ENCODE results near the gene MED13L. TPM values are rescaled to one million over a fixed set of nuclear protein-coding genes. Genes with fewer than 3 reads are reported as not detected.
A peak's percentile ranks its signal among the peaks of the same experiment; 100 is the strongest.

MED13L gene
- total RNA-seq, 2 experiments from 2014 or later, result 203 to 208 TPM

- peaks cover 14% of the 10 kb centered on the region for H3K4me1 ChIP-seq (ENCODE audit: insufficient read depth, low read length)
- no peak for ATAC-seq (ENCODE audit: poor library complexity)
- H3K27me3 ChIP-seq (ENCODE audit: control insufficient read depth in 1 of 2, insufficient read depth in 2 of 2, low read length in 2 of 2), result no peaks in the 10 kb centered on the region
- no peak for TF ChIP-seq CTCF (IDR thresholded peaks at IDR 0.05)
- no peak for DNase-seq
- peaks cover 74% of the 10 kb centered on the region for H3K4me1 Mint-ChIP-seq (ENCODE audit: low read depth)
- no peak overlapping the region for H3K27ac ChIP-seq (ENCODE audit: low read depth in 1 of 2, low read length in 2 of 2)
- CTCF ChIA-PET, result no interaction called here
- H3K4me3 Mint-ChIP-seq, result no peak overlapping the region
- H3K9me3 ChIP-seq (ENCODE audit: control insufficient read depth in 1 of 2, insufficient read depth in 1 of 2, low read length in 2 of 2), result no peaks in the 10 kb centered on the region
- no peaks in the 10 kb centered on the region for H3K36me3 Mint-ChIP-seq (ENCODE audit: low read depth)
- no peaks in the 10 kb centered on the region for H3K27me3 Mint-ChIP-seq
- intact Hi-C loops (cut with DNase I, micrococcal nuclease), result no loop called here
- H3K4me3 ChIP-seq (ENCODE audit: low read length), result no peak overlapping the region
- H3K36me3 ChIP-seq (ENCODE audit: insufficient read depth, low read length), result no peaks in the 10 kb centered on the region
- POLR2A ChIA-PET, result no interaction called here
- no peak overlapping the region for H3K27ac Mint-ChIP-seq
- no peaks in the 10 kb centered on the region for H3K9me3 Mint-ChIP-seq
Measured at GRCh38 chr12:116137318-116137717, 140.2 kb downstream of the MED13L start.

GRCh38 chr12:116136340-116136739, 141.2 kb downstream of the MED13L start:
- ATAC-seq (ENCODE audit: poor library complexity) (no peak), DNase-seq (peak in 1 of 14 experiments; percentile 15)
- POLR2A ChIA-PET, result no interaction called here
- Mint-ChIP-seq H3K27ac (no peak overlapping the region), H3K36me3 (ENCODE audit: low read depth) (no peaks in the 10 kb centered on the region), H3K27me3 (no peaks in the 10 kb centered on the region), H3K4me3 (peak overlapping the region; percentile 1), H3K4me1 (ENCODE audit: low read depth) (peaks cover 69% of the 10 kb centered on the region), H3K9me3 (no peaks in the 10 kb centered on the region)
- no peaks in the 10 kb centered on the region for H3K9me3 ChIP-seq (ENCODE audit: control insufficient read depth in 1 of 2, insufficient read depth in 1 of 2, low read length in 2 of 2)
- no peak overlapping the region for H3K27ac ChIP-seq (ENCODE audit: low read depth in 1 of 2, low read length in 2 of 2)
- TF ChIP-seq CTCF (IDR thresholded peaks at IDR 0.05), result no peak
- H3K27me3 ChIP-seq (ENCODE audit: control insufficient read depth in 1 of 2, insufficient read depth in 2 of 2, low read length in 2 of 2), result no peaks in the 10 kb centered on the region
- intact Hi-C loops (cut with DNase I, micrococcal nuclease), result no loop called here
- no peak overlapping the region for H3K4me3 ChIP-seq (ENCODE audit: low read length)
- CTCF ChIA-PET, result no interaction called here
- peaks cover 14% of the 10 kb centered on the region for H3K4me1 ChIP-seq (ENCODE audit: insufficient read depth, low read length)
- H3K36me3 ChIP-seq (ENCODE audit: insufficient read depth, low read length), result no peaks in the 10 kb centered on the region

GRCh38 chr12:116135209-116135930, 142.1 kb downstream of the MED13L start:
- Mint-ChIP-seq H3K4me1 (ENCODE audit: low read depth) (peaks cover 77% of the 10 kb centered on the region), H3K36me3 (ENCODE audit: low read depth) (no peaks in the 10 kb centered on the region), H3K9me3 (no peaks in the 10 kb centered on the region), H3K27me3 (no peaks in the 10 kb centered on the region), H3K27ac (no peak overlapping the region), H3K4me3 (no peak overlapping the region)
- Histone ChIP-seq H3K27me3 (ENCODE audit: control insufficient read depth in 1 of 2, insufficient read depth in 2 of 2, low read length in 2 of 2) (no peaks in the 10 kb centered on the region), H3K27ac (ENCODE audit: low read depth in 1 of 2, low read length in 2 of 2) (no peak overlapping the region), H3K36me3 (ENCODE audit: insufficient read depth, low read length) (no peaks in the 10 kb centered on the region), H3K9me3 (ENCODE audit: control insufficient read depth in 1 of 2, insufficient read depth in 1 of 2, low read length in 2 of 2) (no peaks in the 10 kb centered on the region), H3K4me3 (ENCODE audit: low read length) (no peak overlapping the region), H3K4me1 (ENCODE audit: insufficient read depth, low read length) (peaks cover 14% of the 10 kb centered on the region)
- no peak for DNase-seq
- intact Hi-C loops (cut with DNase I, micrococcal nuclease), result no loop called here
- POLR2A ChIA-PET, result no interaction called here
- CTCF ChIA-PET, result no interaction called here
- ATAC-seq (ENCODE audit: poor library complexity), result no peak
- TF ChIP-seq CTCF (IDR thresholded peaks at IDR 0.05), result no peak
